DND-41 (cell line): ENCODE measurements around the gene ATG2A.

Source experiments
- ATAC-seq: fragments of 200-7000 bp; cut with Tn5 transposase; 3 replicates; pipeline ENCODE4 v1.9.1; 2021; ENCODE audit warnings: low read depth; ENCODE audit not compliant: insufficient read depth
- DNase-seq: peaks from one replicate; pipeline ENCODE4 v3.0.0-alpha.2; 2020
- H2AFZ ChIP-seq: 2 replicates; pipeline ENCODE4 v1.6.0; 2012; ENCODE audit warnings: low read depth, low read length
- H3K27ac ChIP-seq: 2 replicates; pipeline ENCODE4 v1.5.1; 2012; ENCODE audit warnings: low read length, inconsistent platforms
- H3K27me3 ChIP-seq: fragments of 200-600 bp; sonication (generic); 2 replicates; pipeline ENCODE4 v1.6.0; 2012; ENCODE audit warnings: low read length, mild to moderate bottlenecking, inconsistent platforms; ENCODE audit not compliant: insufficient read depth, poor library complexity
- H3K36me3 ChIP-seq: 2 replicates; pipeline ENCODE4 v1.5.1; 2012; ENCODE audit warnings: low read length, inconsistent platforms; ENCODE audit not compliant: insufficient read depth
- H3K4me1 ChIP-seq: 2 replicates; pipeline ENCODE4 v1.5.1; 2012; ENCODE audit warnings: mild to moderate bottlenecking, low read length; ENCODE audit not compliant: insufficient read depth
- H3K4me2 ChIP-seq: 2 replicates; pipeline ENCODE4 v1.6.0; 2012; ENCODE audit warnings: mild to moderate bottlenecking, moderate library complexity, low read length, inconsistent platforms; ENCODE audit not compliant: insufficient read depth
- H3K4me3 ChIP-seq, 2 experiments: fragments of 200-600 bp in 1 of 2; shearing (Covaris generic) in 1 of 2; 2 replicates each; pipeline ENCODE4 v1.5.1; 2012 to 2016; ENCODE audit warnings: inconsistent platforms in 2 of 2, low read length in 2 of 2, mild to moderate bottlenecking in 2 of 2, low read depth in 1 of 2, moderate library complexity in 1 of 2
- H3K79me2 ChIP-seq: 2 replicates; pipeline ENCODE4 v1.6.0; 2012; ENCODE audit warnings: low read length, inconsistent platforms; ENCODE audit not compliant: insufficient read depth
- H3K9ac ChIP-seq: 2 replicates; pipeline ENCODE4 v1.6.0; 2012; ENCODE audit warnings: low read depth, mild to moderate bottlenecking, inconsistent platforms, low read length, moderate library complexity
- H3K9me3 ChIP-seq: 2 replicates; pipeline ENCODE4 v1.5.1; 2012; ENCODE audit warnings: low read length, moderate library complexity, mild to moderate bottlenecking, inconsistent platforms; ENCODE audit not compliant: insufficient read depth, severe bottlenecking
- H4K20me1 ChIP-seq: 2 replicates; pipeline ENCODE4 v1.6.0; 2012; ENCODE audit warnings: low read length; ENCODE audit not compliant: insufficient read depth
- CTCF ChIP-seq: IDR thresholded peaks from 2 replicates; pipeline ENCODE4 v1.5.1; 2012; ENCODE audit warnings: borderline replicate concordance, low read length, moderate library complexity, mild to moderate bottlenecking; ENCODE audit not compliant: poor library complexity, severe bottlenecking; ENCODE audit errors: extremely low read depth
- EZH2 ChIP-seq: IDR thresholded peaks from 3 replicates; pipeline ENCODE4 v1.6.1; 2012; ENCODE audit warnings: borderline replicate concordance, low read depth, mild to moderate bottlenecking, moderate library complexity, low read length, inconsistent platforms; ENCODE audit not compliant: severe bottlenecking

Gene ATG2A

GRCh38 chr11:64853709-64854108 is 63.3 kb downstream of the ATG2A start:
- Histone ChIP-seq H3K4me3 (no peak overlapping the region), H3K79me2 (0 out of 2 replicates have a peak, but pooled peaks cover 3% of the 10 kb centered on the region), H3K36me3 (peaks cover 48% of the 10 kb centered on the region), H3K4me1 (peaks cover 10% of the 10 kb centered on the region), H3K9me3 (no peaks in the 10 kb centered on the region), H3K9ac (no peak overlapping the region), H3K27me3 (no peaks in the 10 kb centered on the region), H4K20me1 (no peaks in the 10 kb centered on the region), H3K27ac (no peak overlapping the region), H3K4me2 (no peak overlapping the region), H2AFZ (no peak overlapping the region)
- DNase-seq (no peak), ATAC-seq (no peak)
- TF ChIP-seq EZH2 (no peak), CTCF (no peak)

- Histone ChIP-seq H3K27me3 (no peaks in the 10 kb centered on the region), H3K4me2 (no peak overlapping the region), H2AFZ (no peak overlapping the region), H3K9me3 (no peaks in the 10 kb centered on the region), H3K36me3 (peaks cover 44% of the 10 kb centered on the region), H4K20me1 (no peaks in the 10 kb centered on the region), H3K9ac (no peak overlapping the region), H3K4me3 (no peak overlapping the region), H3K27ac (no peak overlapping the region), H3K4me1 (0 out of 2 replicates have a peak, but pooled peaks cover 4% of the 10 kb centered on the region), H3K79me2 (0 out of 2 replicates have a peak, but pooled peaks cover 3% of the 10 kb centered on the region)
- DNase-seq: no peak
- TF ChIP-seq EZH2: no peak
- no peak for TF ChIP-seq CTCF
- ATAC-seq: no peak
Observed at GRCh38 chr11:64852804-64853509, 64.1 kb downstream of the ATG2A start.

GRCh38 chr11:64851831-64852351 is 65.1 kb downstream of the ATG2A start:
- no peaks in the 10 kb centered on the region for H4K20me1 ChIP-seq
- no peaks in the 10 kb centered on the region for H3K79me2 ChIP-seq
- ATAC-seq (no peak), DNase-seq (no peak)
- peaks cover 39% of the 10 kb centered on the region for H3K36me3 ChIP-seq
- TF ChIP-seq CTCF (no peak), EZH2 (no peak)
- no peak overlapping the region for H3K27ac ChIP-seq
- no peaks in the 10 kb centered on the region for H3K9me3 ChIP-seq
- no peak overlapping the region for H2AFZ ChIP-seq
- no peak overlapping the region for H3K4me2 ChIP-seq
- H3K27me3 ChIP-seq: no peaks in the 10 kb centered on the region
- peaks cover 8% of the 10 kb centered on the region for H3K4me1 ChIP-seq
- H3K4me3 ChIP-seq: no peak overlapping the region
- no peak overlapping the region for H3K9ac ChIP-seq
